SK-N-SH (cell line): Measurements from ENCODE around the gene CLDN9. TPM values are rescaled to one million over a fixed set of nuclear protein-coding genes. Genes with fewer than 3 reads are reported as not detected.

ENCODE experiments used
- CTCF ChIA-PET: fragments of 300-600, 350-600 bp; formaldehyde crosslinking; extraction: SDS; loops from one replicate; lab custom pipeline; 2021; lab: Yijun Ruan, JAX
- POLR2A ChIA-PET: fragments of 350-600 bp; sonication (Branson Sonifier 250); formaldehyde crosslinking; extraction: SDS; loops from one replicate; lab custom pipeline; 2020; ENCODE audit warnings: antibody characterized with exemption, inconsistent platforms; lab: Yijun Ruan, JAX
- DNase-seq: peaks from one replicate; pipeline ENCODE4 v3.0.0; 2012
- H2AFZ ChIP-seq: fragments of 200-600 bp; sonication (generic); 2 replicates; pipeline ENCODE4 v1.8.1; 2016; ENCODE audit warnings: antibody characterized with exemption, mild to moderate bottlenecking, low read depth
- H3F3A ChIP-seq: fragments of 200-600 bp; sonication (generic); replicated peaks from 2 replicates; pipeline ENCODE3; 2016; ENCODE audit warnings: antibody characterized with exemption, mild to moderate bottlenecking; ENCODE audit not compliant: insufficient read depth
- H3K27ac ChIP-seq, 2 experiments: fragments of 200-500 bp in 1 of 2; fragments of 200-600 bp in 1 of 2; sonication (Bioruptor generic) in 1 of 2; sonication (generic), shearing (Covaris generic) in 1 of 2; 2 replicates each; pipeline versions ENCODE4 v1.5.1 to v1.6.1; 2014 to 2016; ENCODE audit warnings: low read depth in 2 of 2, inconsistent platforms in 1 of 2, low read length in 1 of 2, mild to moderate bottlenecking in 1 of 2, mixed read lengths in 1 of 2
- H3K27me3 ChIP-seq: fragments of 200-600 bp; sonication (generic), shearing (Covaris generic); 2 replicates; pipeline ENCODE4 v1.6.1; 2016; ENCODE audit warnings: mixed run types; ENCODE audit not compliant: insufficient read depth
- H3K36me3 ChIP-seq, 2 experiments: fragments of 200-500 bp in 1 of 2; fragments of 200-600 bp in 1 of 2; sonication (Bioruptor generic) in 1 of 2; sonication (generic) in 1 of 2; replicated peaks in 1 of 2; 2 replicates each; pipeline versions ENCODE3 to v1.5.1; 2014 to 2016; ENCODE audit warnings: low read length in 1 of 2, mild to moderate bottlenecking in 1 of 2; ENCODE audit not compliant: insufficient read depth in 2 of 2, control insufficient read depth in 1 of 2
- H3K4me1 ChIP-seq, 2 experiments: fragments of 200-500 bp in 1 of 2; fragments of 200-600 bp in 1 of 2; sonication (Bioruptor generic) in 1 of 2; sonication (generic), shearing (Covaris generic) in 1 of 2; 2 replicates each; pipeline versions ENCODE4 v1.5.1 to v1.6.1; 2014 to 2016; ENCODE audit warnings: low read depth in 1 of 2, low read length in 1 of 2, mixed run types in 1 of 2; ENCODE audit not compliant: insufficient read depth in 2 of 2, control insufficient read depth in 1 of 2
- H3K4me2 ChIP-seq: fragments of 200-600 bp; sonication (generic), shearing (Covaris generic); 2 replicates; pipeline ENCODE4 v1.6.1; 2017; ENCODE audit warnings: mixed run types
- H3K4me3 ChIP-seq, 2 experiments: fragments of 200-500 bp in 1 of 2; fragments of 200-600 bp in 1 of 2; sonication (Bioruptor generic) in 1 of 2; sonication (generic), shearing (Covaris generic) in 1 of 2; 2 replicates each; pipeline versions ENCODE4 v1.5.1 to v1.8.1; 2014 to 2016; ENCODE audit warnings: low read depth in 2 of 2, inconsistent platforms in 1 of 2, low read length in 1 of 2, mild to moderate bottlenecking in 1 of 2, mixed read lengths in 1 of 2, moderate library complexity in 1 of 2
- H3K79me2 ChIP-seq: fragments of 200-600 bp; sonication (generic); 2 replicates; pipeline ENCODE4 v1.8.1; 2017; ENCODE audit warnings: mild to moderate bottlenecking; ENCODE audit not compliant: insufficient read depth
- H3K9ac ChIP-seq: fragments of 200-600 bp; sonication (generic); 2 replicates; pipeline ENCODE4 v1.6.1; 2017; ENCODE audit warnings: mixed run types
- H3K9me2 ChIP-seq: fragments of 200-600 bp; sonication (generic); 2 replicates; pipeline ENCODE4 v1.6.1; 2017; ENCODE audit warnings: mixed run types
- H3K9me3 ChIP-seq: fragments of 200-600 bp; sonication (generic); 2 replicates; pipeline ENCODE4 v1.6.1; 2017; ENCODE audit warnings: mixed run types, mild to moderate bottlenecking, moderate library complexity
- H4K20me1 ChIP-seq: fragments of 200-600 bp; sonication (generic); 2 replicates; pipeline ENCODE4 v1.6.1; 2017; ENCODE audit warnings: mild to moderate bottlenecking, mixed run types; ENCODE audit not compliant: insufficient read depth
- EZH2phosphoT487 ChIP-seq: fragments of 200-600 bp; sonication (generic); IDR thresholded peaks from 2 replicates; pipeline ENCODE4 v1.6.1; 2017; ENCODE audit warnings: low read depth, mixed run types, mild to moderate bottlenecking, antibody characterized with exemption, moderate library complexity, borderline replicate concordance
- GABPA ChIP-seq: IDR thresholded peaks from 2 replicates; pipeline ENCODE4 v1.4.0; 2012; ENCODE audit warnings: low read depth, mild to moderate bottlenecking
- GATA2 ChIP-seq: sonication (generic); formaldehyde crosslinking; IDR thresholded peaks from 2 replicates; pipeline ENCODE4 v1.5.0; 2020; ENCODE audit warnings: mild to moderate bottlenecking, missing genetic modification reagents
- RCOR1 ChIP-seq: fragments of 150-350 bp; IDR thresholded peaks from 2 replicates; pipeline ENCODE4 v1.6.1; 2017; ENCODE audit warnings: antibody characterized with exemption, low read length
- WGBS: methylation state at CpG from one replicate; pipeline ENCODE4 v1.1.6; 2017; ENCODE audit warnings: low lambda C conversion rate; 5-methylcytosine and 5-hydroxymethylcytosine counted together
- polyA plus RNA-seq, 3 experiments: library from polyadenylated mRNA; depleted of rRNA; stranded (reverse); fragments of >200 nt; gene quantifications; 2 replicates each; pipeline ENCODE4 v1.2.3, GENCODE V29; 2012
- TF ChIP-seq, protein P1 (sequence below): IDR thresholded peaks from 2 replicates; pipeline ENCODE4 v1.4.0; 2012; ENCODE audit warnings: low read depth, borderline replicate concordance
- TF ChIP-seq, protein P2 (sequence below): IDR thresholded peaks from 2 replicates; pipeline ENCODE4 v1.6.1; 2012; ENCODE audit warnings: mild to moderate bottlenecking, low read depth, low read length, moderate library complexity

CLDN9 gene
- polyA plus RNA-seq, 1 of the 3 experiments (the other 2 are of a cell fraction): 0.08 TPM

DNA sequence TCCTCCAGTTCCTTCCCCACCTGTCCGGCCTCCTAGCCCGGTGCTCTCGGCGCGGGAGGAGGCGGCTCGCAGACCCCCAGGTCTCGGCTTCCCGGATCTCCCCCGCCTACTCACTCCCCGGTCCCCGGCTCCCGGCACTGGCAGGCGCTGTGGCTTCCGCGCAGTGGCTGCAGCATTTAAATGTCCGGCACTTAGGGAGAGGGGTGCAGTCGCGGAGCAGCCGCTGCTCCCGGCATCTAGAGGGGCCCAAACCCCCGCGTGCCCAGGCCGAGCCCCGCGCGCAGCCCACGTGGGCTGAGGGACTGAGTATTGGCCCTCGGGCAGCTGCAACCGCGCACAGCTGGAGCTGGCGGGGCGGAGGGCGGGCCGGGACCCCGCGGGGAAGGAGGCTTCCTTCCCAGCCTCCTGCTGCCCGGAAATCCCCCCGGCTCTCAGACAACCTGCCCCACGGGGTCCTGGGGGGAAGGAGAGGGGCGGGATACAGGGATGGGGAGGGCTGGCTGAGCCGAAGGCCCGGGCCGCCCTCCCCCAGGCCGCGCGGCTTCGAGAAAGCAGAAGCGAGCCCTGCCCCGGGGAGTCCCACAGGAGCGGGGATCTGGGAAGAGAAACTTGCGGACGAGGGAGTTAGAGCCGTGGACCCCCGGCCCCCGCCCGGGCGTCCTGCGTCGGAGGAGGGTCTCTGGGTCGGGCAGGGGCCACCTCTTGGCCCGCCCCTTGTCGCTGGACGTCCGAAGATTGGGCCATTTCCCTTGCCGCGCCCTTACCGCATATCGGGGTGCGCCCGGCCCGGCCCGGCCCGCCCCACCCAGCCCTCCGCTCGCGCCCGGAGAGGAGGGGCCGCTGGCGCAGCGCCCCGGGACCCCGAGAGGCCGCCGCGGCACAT lies 33.3 kb downstream of the CLDN9 start, which contains the start of gene MMP25:
MMP25 (plus strand) TSS at position 804 of the 883 bp plus-strand sequence. CDS start 357 bp downstream, outside the sequence.
- no peaks in the 10 kb centered on the region for H3K79me2 ChIP-seq
- no peaks in the 10 kb centered on the region for H3K36me3 ChIP-seq
- H3K4me2 ChIP-seq: peak within 1 kb of the TSS; percentile 89
- under 1% methylated on average over 21 of the region's 86 CpGs for WGBS
- H2AFZ ChIP-seq: peak within 1 kb of the TSS; percentile 41; the same call in 1 of the 2 replicates
- no peaks in the 10 kb centered on the region for H4K20me1 ChIP-seq
- no peaks in the 10 kb centered on the region for H3K9me3 ChIP-seq
- CTCF ChIA-PET: interaction anchor here (2.3 to 8.5 kb wide), 3 partner anchors 12 to 14 kb away, joined by 6 to 141 read pairs (median 10); no protein-coding TSS in a partner anchor
- peaks cover 8% of the 10 kb centered on the region for H3F3A ChIP-seq
- no peak within 1 kb of the TSS for H3K27ac ChIP-seq
- peak within 1 kb of the TSS; percentile 33 to 56 for H3K4me3 ChIP-seq
- POLR2A ChIA-PET: no interaction called here
- H3K9ac ChIP-seq: no peak within 1 kb of the TSS
- no peaks in the 10 kb centered on the region; a peak in 1 of 4 replicates for H3K4me1 ChIP-seq
- H3K9me2 ChIP-seq: no peaks in the 10 kb centered on the region
- peaks cover 72% of the 10 kb centered on the region for H3K27me3 ChIP-seq
- peak; percentile 82 for DNase-seq
- TF ChIP-seq, protein P1, sequence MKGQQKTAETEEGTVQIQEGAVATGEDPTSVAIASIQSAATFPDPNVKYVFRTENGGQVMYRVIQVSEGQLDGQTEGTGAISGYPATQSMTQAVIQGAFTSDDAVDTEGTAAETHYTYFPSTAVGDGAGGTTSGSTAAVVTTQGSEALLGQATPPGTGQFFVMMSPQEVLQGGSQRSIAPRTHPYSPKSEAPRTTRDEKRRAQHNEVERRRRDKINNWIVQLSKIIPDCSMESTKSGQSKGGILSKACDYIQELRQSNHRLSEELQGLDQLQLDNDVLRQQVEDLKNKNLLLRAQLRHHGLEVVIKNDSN: 0 out of 2 replicates have a peak, but pooled peaks have one; percentile 14
- TF ChIP-seq, protein P2, sequence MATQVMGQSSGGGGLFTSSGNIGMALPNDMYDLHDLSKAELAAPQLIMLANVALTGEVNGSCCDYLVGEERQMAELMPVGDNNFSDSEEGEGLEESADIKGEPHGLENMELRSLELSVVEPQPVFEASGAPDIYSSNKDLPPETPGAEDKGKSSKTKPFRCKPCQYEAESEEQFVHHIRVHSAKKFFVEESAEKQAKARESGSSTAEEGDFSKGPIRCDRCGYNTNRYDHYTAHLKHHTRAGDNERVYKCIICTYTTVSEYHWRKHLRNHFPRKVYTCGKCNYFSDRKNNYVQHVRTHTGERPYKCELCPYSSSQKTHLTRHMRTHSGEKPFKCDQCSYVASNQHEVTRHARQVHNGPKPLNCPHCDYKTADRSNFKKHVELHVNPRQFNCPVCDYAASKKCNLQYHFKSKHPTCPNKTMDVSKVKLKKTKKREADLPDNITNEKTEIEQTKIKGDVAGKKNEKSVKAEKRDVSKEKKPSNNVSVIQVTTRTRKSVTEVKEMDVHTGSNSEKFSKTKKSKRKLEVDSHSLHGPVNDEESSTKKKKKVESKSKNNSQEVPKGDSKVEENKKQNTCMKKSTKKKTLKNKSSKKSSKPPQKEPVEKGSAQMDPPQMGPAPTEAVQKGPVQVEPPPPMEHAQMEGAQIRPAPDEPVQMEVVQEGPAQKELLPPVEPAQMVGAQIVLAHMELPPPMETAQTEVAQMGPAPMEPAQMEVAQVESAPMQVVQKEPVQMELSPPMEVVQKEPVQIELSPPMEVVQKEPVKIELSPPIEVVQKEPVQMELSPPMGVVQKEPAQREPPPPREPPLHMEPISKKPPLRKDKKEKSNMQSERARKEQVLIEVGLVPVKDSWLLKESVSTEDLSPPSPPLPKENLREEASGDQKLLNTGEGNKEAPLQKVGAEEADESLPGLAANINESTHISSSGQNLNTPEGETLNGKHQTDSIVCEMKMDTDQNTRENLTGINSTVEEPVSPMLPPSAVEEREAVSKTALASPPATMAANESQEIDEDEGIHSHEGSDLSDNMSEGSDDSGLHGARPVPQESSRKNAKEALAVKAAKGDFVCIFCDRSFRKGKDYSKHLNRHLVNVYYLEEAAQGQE: no peak
- peak; percentile 92 for TF ChIP-seq EZH2phosphoT487

DNA sequence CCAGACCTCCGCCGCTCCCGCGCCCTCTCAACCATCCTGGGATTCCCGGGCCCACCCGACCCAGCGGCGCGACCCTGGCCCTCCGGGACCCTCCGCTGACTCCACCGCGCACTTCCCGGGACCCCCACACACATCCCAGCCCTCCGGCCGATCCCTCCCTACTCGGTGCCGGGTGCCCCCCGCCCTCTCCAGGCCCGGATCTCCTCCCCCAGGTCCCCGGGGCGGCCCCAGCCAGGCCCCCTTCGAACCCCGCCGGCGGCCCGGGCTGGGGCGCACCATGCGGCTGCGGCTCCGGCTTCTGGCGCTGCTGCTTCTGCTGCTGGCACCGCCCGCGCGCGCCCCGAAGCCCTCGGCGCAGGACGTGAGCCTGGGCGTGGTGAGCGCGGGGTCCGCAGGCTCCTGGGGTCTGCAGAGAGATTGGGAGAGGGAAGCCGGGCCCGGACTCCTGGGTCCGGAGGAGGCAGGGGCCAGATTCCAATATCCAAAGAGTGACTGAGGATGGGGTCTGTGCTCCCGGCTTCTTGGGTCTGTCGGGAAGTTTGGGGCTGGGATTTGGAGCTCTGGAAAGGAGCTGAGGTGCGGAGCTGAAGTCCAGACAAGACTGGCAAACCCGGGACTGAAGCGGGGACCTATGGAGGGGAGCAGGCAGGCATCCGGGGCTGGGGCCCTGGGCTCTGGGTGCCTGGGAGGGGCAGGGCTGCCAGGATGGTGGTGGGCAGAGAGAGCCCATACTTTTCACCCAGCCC lies 34.1 kb downstream of the CLDN9 start:
- Histone ChIP-seq H2AFZ (no peak overlapping the region), H3K9me2 (no peaks in the 10 kb centered on the region), H4K20me1 (no peaks in the 10 kb centered on the region), H3F3A (peaks cover 8% of the 10 kb centered on the region), H3K27me3 (peaks cover 68% of the 10 kb centered on the region), H3K36me3 (no peaks in the 10 kb centered on the region), H3K9me3 (no peaks in the 10 kb centered on the region), H3K4me1 (no peaks in the 10 kb centered on the region; a peak in 1 of 4 replicates), H3K4me2 (peak overlapping the region; percentile 89; the same call in 1 of the 2 replicates), H3K9ac (no peak overlapping the region), H3K4me3 (peak overlapping the region in 1 of 2 experiments; percentile 33; a peak in 1 of 4 replicates), H3K27ac (no peak overlapping the region), H3K79me2 (no peaks in the 10 kb centered on the region)
- POLR2A ChIA-PET: no interaction called here
- CTCF ChIA-PET: interaction anchor here (0.7 to 5.8 kb wide), 6 partner anchors 12 to 88 kb away, joined by 4 to 57 read pairs (median 16); no protein-coding TSS in a partner anchor
- DNase-seq: peak; percentile 61
- TF ChIP-seq EZH2phosphoT487: peak; percentile 96; the same call in 1 of the 2 replicates
- no peak for TF ChIP-seq GATA2 (CRISPR knock-in tag)
- TF ChIP-seq GABPA: no peak
- TF ChIP-seq RCOR1: no peak
- 8% methylated on average over 18 of the region's 54 CpGs for WGBS
